Neural progenitor cell (in vitro differentiated cells): Measurements from ENCODE around the gene TSPAN5.

Experiments used
- EZH2 ChIP-seq: fragments of 200-600 bp; sonication (generic); IDR thresholded peaks from 2 replicates; pipeline ENCODE4 v1.6.1; 2017; ENCODE audit warnings: antibody characterized with exemption, mild to moderate bottlenecking, moderate library complexity
- EZH2phosphoT487 ChIP-seq: fragments of 200-600 bp; sonication (generic); IDR thresholded peaks from 2 replicates; pipeline ENCODE4 v1.6.1; 2017; ENCODE audit warnings: antibody characterized with exemption
- TF ChIP-seq, protein P1 (sequence below): fragments of 200-600 bp; sonication (generic); IDR thresholded peaks from 2 replicates; pipeline ENCODE4 v1.5.1; 2017; ENCODE audit warnings: antibody characterized with exemption, mild to moderate bottlenecking

DNA sequence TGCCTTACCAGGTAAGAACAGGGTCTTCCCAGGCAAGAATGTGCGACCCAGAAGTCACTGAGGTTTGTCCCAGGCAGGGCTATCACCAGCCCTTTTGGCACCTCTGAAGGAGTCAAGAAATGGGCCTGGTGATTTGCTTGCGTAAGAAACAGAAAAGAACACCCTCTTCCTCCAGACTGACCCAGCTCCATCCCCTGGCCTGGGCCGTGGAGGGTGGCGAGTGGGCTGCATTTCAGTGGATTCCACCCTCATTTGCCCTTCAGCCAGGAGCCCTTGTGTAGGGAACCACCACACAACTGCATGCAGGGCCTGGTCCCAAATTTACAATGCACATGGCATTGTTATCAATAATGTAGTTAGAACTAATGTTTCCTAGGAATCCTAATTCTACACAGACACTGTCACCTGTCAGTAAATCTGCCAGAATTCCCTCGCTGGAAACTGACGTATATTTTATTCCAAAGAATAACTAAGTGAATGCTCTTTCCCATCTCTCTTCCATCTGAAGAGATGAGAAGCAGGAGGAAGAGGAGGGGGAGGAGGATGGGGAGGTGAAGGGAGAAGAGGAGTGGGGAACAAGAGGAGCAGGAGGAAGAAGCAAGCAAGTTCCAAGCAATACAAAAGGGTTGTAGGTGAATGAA, 46.6 kb downstream of the TSPAN5 start:
- TF ChIP-seq, protein P1, sequence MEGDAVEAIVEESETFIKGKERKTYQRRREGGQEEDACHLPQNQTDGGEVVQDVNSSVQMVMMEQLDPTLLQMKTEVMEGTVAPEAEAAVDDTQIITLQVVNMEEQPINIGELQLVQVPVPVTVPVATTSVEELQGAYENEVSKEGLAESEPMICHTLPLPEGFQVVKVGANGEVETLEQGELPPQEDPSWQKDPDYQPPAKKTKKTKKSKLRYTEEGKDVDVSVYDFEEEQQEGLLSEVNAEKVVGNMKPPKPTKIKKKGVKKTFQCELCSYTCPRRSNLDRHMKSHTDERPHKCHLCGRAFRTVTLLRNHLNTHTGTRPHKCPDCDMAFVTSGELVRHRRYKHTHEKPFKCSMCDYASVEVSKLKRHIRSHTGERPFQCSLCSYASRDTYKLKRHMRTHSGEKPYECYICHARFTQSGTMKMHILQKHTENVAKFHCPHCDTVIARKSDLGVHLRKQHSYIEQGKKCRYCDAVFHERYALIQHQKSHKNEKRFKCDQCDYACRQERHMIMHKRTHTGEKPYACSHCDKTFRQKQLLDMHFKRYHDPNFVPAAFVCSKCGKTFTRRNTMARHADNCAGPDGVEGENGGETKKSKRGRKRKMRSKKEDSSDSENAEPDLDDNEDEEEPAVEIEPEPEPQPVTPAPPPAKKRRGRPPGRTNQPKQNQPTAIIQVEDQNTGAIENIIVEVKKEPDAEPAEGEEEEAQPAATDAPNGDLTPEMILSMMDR: no peak
- TF ChIP-seq EZH2phosphoT487 (no peak), EZH2 (no peak)
